HG02642 (cell line): ENCODE results near the gene USP19.

Experiments
- ATAC-seq: cut with Tn5 transposase; IDR thresholded peaks from one replicate; pipeline ENCODE4 v1.9.1; 2021; ENCODE audit warnings: mild to moderate bottlenecking; ENCODE audit not compliant: unreplicated experiment, poor library complexity

The USP19 gene

GRCh38 chr3:49104052-49104426 is 16.6 kb downstream of the USP19 start:
- no peak for ATAC-seq

- ATAC-seq, result no peak
Measured at GRCh38 chr3:49100046-49100615, 20.5 kb downstream of the USP19 start.

- no peak for ATAC-seq
Measured at GRCh38 chr3:49098910-49099630, 21.6 kb downstream of the USP19 start.

GRCh38 chr3:49098429-49098828 is 22.2 kb downstream of the USP19 start:
- ATAC-seq, result no peak

DNA sequence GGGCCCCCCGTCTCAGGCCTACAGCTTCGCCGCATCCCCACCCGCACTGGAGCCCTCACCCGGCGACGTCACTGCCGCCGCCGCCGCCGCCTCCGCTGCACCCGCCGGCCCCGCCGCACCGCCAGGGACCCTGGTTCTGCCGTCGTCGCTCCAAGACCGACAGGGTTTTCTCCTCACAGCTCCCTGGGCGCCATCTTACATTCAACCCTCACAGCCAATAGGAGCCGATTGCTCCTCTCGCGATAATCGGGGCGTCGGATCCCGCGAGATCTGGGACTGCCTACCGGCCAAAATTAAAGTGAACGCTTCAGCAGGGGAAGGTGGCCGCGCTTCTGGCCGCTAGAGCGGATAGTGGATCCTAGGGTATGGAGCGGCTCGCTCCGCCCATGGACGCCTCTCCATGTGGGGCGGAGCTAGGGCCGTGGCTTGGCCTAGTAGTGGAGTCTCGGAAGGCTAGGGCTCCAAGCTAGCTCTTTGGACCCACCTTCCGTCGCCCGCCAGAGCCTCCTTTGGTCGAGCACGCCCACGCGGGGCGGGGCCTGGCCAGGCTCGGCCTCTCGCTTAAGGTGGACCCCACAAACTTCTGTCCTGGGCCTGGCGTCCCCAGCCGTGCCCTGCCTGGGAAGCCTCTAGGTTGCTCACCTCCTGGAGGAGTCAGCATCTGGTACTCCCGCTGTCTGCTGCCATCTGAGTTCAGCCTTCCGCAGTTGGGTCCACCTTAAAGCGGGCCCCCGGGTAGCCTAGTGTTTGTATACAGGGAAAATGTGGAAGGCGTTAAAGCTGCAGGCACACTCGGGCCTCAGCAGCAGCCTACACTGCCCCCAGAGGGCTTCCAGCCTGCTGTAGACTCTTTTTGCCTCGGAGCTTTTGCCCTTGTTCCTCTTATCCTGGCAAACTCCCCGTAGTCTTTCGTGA is 26.5 kb downstream of the USP19 start, which contains the start of gene QRICH1:
Gene QRICH1 (minus strand): TSS at position 219 of the 915 bp plus-strand sequence. CDS start 17,054 bp downstream, outside the sequence.
- ATAC-seq, result peak; percentile 79

DNA sequence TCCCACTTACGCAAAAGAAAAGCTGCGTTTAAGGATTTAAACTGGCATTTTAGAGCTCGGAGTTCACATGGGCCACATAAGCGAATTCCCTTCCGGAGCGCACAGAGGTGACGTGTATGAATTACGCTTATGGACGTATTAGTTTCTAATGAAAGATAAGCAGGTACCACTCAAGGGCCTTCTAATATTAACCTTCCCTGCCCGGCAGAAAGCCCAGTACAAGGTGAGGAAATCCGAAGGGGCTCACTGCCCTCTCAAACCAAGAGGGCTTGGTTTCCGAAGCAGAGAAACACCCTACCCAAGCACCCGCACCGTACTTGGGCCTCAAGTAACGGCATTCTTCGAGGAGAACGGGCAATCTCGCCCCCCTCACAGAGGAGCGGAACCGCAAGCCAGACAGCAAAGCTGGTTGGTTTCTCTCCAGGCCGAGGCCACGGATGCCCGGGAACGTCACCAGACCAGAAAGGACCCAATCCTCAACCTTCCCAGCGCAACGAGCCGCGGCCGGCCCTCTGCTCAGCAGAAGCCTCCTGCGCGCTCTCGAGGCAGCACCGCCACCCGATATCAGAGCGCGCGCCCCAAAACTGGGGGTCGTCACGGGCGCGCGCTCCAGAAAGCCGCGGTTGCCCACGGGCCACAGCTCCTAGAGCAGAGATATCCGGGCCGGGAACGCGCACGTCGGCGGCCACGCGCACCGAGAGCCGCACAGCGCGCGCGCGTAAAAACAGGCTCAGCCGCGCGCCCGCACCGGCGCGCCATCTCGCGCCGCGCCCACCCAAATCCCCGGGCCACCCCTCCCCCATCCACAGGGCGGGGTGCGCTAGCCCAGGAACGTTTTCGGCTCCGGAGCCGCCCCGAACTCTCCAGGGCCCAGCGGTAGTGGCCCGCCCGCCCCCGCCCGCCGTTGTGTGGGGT is 27.4 kb downstream of the USP19 start:
- peak; percentile 41 for ATAC-seq

- no peak for ATAC-seq
Measured at GRCh38 chr3:49081429-49081828, 39.2 kb downstream of the USP19 start.

GRCh38 chr3:49079270-49079669 is 41.4 kb downstream of the USP19 start:
- no peak for ATAC-seq

- no peak for ATAC-seq
Measured at GRCh38 chr3:49076646-49077045, 44.0 kb downstream of the USP19 start.

DNA sequence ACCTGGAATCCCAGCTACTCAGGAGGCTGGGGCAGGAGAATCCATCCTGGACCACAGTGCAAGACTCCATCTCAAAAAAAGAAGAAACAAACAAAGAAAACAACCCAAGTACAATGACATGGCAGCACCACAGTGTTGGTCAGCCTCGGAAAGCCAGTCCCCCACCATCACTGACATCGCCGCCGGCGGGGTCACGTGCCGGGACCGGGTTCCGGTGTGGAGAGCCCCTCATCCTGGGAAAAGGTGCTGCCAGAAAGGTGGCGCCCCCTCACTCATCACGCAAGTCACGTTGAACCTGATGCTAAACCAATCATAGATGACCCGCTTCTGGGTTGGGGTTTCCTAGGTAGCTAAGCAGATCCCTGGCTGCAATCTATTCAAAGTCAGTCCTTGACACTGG is 44.5 kb downstream of the USP19 start:
- ATAC-seq, result no peak
